Endodermal cell (in vitro differentiated cells): Measurements from ENCODE around the gene PPL. TPM values are rescaled to one million over a fixed set of nuclear protein-coding genes. Genes with fewer than 3 reads are reported as not detected.

Source experiments
- DNase-seq: peaks from one replicate; pipeline ENCODE4 v3.0.0-alpha.2; 2017
- H3K27ac ChIP-seq: 2 replicates; pipeline ENCODE4 v1.5.1; 2013; ENCODE audit warnings: mild to moderate bottlenecking, low read depth, low read length, moderate library complexity
- H3K27me3 ChIP-seq: 2 replicates; pipeline ENCODE4 v1.6.1; 2013; ENCODE audit warnings: mild to moderate bottlenecking, low read length, moderate library complexity; ENCODE audit not compliant: insufficient read depth, control insufficient read depth, poor library complexity, severe bottlenecking
- H3K36me3 ChIP-seq: 2 replicates; pipeline ENCODE4 v1.7.0; 2013; ENCODE audit warnings: mild to moderate bottlenecking, low read length, moderate library complexity; ENCODE audit not compliant: control insufficient read depth, insufficient read depth
- H3K4me1 ChIP-seq: one replicate; pipeline ENCODE4 v1.7.0; 2013; ENCODE audit warnings: low read length; ENCODE audit not compliant: control insufficient read depth, insufficient read depth
- H3K4me3 ChIP-seq: 2 replicates; pipeline ENCODE4 v1.5.1; 2013; ENCODE audit warnings: mild to moderate bottlenecking, low read length, moderate library complexity
- H3K9ac ChIP-seq: 2 replicates; pipeline ENCODE4 v1.6.1; 2013; ENCODE audit warnings: mild to moderate bottlenecking, low read length, moderate library complexity; ENCODE audit not compliant: poor library complexity, severe bottlenecking; ENCODE audit errors: extremely low read depth
- H3K9me3 ChIP-seq: 2 replicates; pipeline ENCODE4 v1.6.1; 2013; ENCODE audit warnings: mild to moderate bottlenecking, low read length, moderate library complexity; ENCODE audit not compliant: control insufficient read depth
- H3K27ac Mint-ChIP-seq: 2 replicates; pipeline ENCODE4 v1.8.0; 2020; ENCODE audit warnings: mixed read lengths
- H3K27me3 Mint-ChIP-seq: 2 replicates; pipeline ENCODE4 v1.8.0; 2021; ENCODE audit warnings: mild to moderate bottlenecking, mixed read lengths; ENCODE audit not compliant: insufficient read depth
- H3K36me3 Mint-ChIP-seq: 2 replicates; pipeline ENCODE4 v1.8.0; 2020; ENCODE audit warnings: low read depth, mixed read lengths
- H3K4me1 Mint-ChIP-seq: 2 replicates; pipeline ENCODE4 v1.8.0; 2020; ENCODE audit warnings: mixed read lengths
- H3K4me3 Mint-ChIP-seq: 2 replicates; pipeline ENCODE4 v1.8.0; 2020; ENCODE audit warnings: mild to moderate bottlenecking, moderate library complexity, mixed read lengths
- H3K9me3 Mint-ChIP-seq: 2 replicates; pipeline ENCODE4 v1.8.0; 2020; ENCODE audit warnings: mild to moderate bottlenecking, mixed read lengths
- WGBS, 2 experiments: methylation state at CpG; one replicate each; pipeline versions ENCODE4 v1.1.5 to v1.1.7; 2013; ENCODE audit warnings: missing lambda C conversion rate in 2 of 2, mixed read lengths in 1 of 2; ENCODE audit not compliant: insufficient coverage in 1 of 2, insufficient read length in 1 of 2; 5-methylcytosine and 5-hydroxymethylcytosine counted together
- total RNA-seq, 2 donors: library from RNA; stranded (reverse); fragmentation: NEBNext Ultra II Directional in 1 of 2; extraction: Animal tissue kit (Norgen Biotek cat#: 25700) in 1 of 2; gene quantifications; 2 replicates in 1 of 2; 3 replicates in 1 of 2; pipeline ENCODE4 v1.2.1, GENCODE V29; 2021
- TF ChIP-seq, protein P1 (sequence below): fragments of 200-600 bp; sonication (generic); conservative IDR thresholded peaks from 2 replicates; pipeline ENCODE4 v1.5.0; 2021; ENCODE audit warnings: antibody characterized with exemption, mild to moderate bottlenecking

The PPL gene
- total RNA-seq, 2 donors from 2014 or later: 37.8 to 48.5 TPM

DNA sequence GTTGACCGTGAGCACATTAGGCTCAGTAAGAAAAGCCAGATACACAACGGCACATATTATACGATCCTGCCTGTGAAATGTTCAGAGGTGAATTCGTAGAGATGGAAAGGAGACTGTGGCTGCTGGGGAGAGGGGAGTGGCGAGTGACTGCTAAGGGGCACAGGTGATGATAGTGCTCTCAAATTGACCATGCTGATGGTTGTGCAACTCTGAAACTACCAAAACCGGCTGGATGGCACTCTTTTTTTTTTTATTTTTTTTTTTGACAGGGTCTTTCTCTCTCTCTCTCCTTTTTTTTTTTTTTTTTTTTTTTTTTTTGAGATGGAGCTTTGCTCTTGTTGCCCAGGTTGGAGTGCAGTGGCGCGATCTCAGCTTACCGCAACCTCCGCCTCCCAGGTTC, 13.0 kb upstream of the PPL start:
- H3K27me3 ChIP-seq: no peaks in the 10 kb centered on the region
- H3K27me3 Mint-ChIP-seq: peaks cover 9% of the 10 kb centered on the region
- no peak for DNase-seq
- H3K27ac ChIP-seq: no peak overlapping the region
- no peak overlapping the region for H3K9ac ChIP-seq
- H3K9me3 Mint-ChIP-seq: no peaks in the 10 kb centered on the region
- H3K27ac Mint-ChIP-seq: no peak overlapping the region
- TF ChIP-seq, protein P1, sequence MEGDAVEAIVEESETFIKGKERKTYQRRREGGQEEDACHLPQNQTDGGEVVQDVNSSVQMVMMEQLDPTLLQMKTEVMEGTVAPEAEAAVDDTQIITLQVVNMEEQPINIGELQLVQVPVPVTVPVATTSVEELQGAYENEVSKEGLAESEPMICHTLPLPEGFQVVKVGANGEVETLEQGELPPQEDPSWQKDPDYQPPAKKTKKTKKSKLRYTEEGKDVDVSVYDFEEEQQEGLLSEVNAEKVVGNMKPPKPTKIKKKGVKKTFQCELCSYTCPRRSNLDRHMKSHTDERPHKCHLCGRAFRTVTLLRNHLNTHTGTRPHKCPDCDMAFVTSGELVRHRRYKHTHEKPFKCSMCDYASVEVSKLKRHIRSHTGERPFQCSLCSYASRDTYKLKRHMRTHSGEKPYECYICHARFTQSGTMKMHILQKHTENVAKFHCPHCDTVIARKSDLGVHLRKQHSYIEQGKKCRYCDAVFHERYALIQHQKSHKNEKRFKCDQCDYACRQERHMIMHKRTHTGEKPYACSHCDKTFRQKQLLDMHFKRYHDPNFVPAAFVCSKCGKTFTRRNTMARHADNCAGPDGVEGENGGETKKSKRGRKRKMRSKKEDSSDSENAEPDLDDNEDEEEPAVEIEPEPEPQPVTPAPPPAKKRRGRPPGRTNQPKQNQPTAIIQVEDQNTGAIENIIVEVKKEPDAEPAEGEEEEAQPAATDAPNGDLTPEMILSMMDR: no peak
- H3K4me3 Mint-ChIP-seq: no peak overlapping the region
- 80 to 91% methylated on average over 5 to 10 of the region's 10 CpGs for WGBS, 2 experiments
- H3K9me3 ChIP-seq: no peaks in the 10 kb centered on the region
- H3K4me1 Mint-ChIP-seq: peaks cover 21% of the 10 kb centered on the region
- no peaks in the 10 kb centered on the region for H3K36me3 ChIP-seq
- H3K4me1 ChIP-seq: peaks cover 8% of the 10 kb centered on the region
- H3K4me3 ChIP-seq: no peak overlapping the region
- H3K36me3 Mint-ChIP-seq: no peaks in the 10 kb centered on the region

DNA sequence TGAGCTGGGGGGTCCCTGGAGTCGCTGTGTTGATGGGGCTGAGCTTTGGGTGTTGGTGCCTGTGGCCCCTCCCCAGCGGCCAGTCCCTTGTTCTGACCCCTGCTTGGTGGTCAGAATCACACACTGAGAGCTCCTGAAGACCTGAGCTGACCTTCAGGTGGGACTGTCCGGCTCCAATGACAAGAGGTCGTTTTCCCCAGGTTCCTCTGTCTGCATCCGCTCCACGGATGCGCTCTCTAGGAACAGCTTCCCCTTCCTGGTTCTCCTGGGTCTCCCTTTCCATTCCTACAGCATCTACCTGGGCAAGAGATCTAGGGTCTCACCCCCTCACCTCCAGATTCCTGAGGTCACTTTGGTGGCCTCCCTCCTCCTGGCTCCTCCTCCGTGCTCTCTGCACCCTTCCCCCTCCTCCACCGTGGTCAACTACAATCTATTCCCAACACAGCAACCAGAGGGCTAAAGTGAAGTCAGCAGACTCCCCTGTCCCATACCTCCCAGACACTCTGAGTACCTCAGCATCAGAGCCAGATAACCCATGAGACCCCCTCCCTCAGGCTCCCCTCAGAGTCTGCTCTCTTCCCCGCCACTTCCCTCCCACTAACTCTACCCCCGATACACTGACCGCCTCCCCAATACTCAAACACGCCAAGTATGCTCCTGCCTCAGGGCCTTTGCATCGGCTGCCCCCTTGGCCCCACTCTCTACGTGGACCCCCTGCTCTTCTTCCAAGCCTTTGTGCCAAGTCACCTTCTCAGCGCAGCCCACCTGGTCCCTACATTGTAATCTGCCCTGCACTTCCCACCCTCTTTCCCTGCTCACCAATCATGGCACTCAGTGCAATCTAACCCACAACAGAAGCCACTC, 12.2 kb upstream of the PPL start:
- Histone ChIP-seq H3K27me3 (no peaks in the 10 kb centered on the region), H3K4me3 (no peak overlapping the region), H3K9ac (no peak overlapping the region), H3K36me3 (no peaks in the 10 kb centered on the region), H3K4me1 (peaks cover 8% of the 10 kb centered on the region), H3K27ac (no peak overlapping the region), H3K9me3 (no peaks in the 10 kb centered on the region)
- no peak for DNase-seq
- Mint-ChIP-seq H3K27me3 (peaks cover 9% of the 10 kb centered on the region), H3K4me3 (peak overlapping the region; percentile 16), H3K4me1 (peaks cover 25% of the 10 kb centered on the region), H3K36me3 (no peaks in the 10 kb centered on the region), H3K27ac (peak overlapping the region; percentile 74), H3K9me3 (no peaks in the 10 kb centered on the region)
- 67 to 68% methylated on average over 13 to 16 of the region's 16 CpGs for WGBS, 2 experiments
- TF ChIP-seq, protein P1: no peak

DNA sequence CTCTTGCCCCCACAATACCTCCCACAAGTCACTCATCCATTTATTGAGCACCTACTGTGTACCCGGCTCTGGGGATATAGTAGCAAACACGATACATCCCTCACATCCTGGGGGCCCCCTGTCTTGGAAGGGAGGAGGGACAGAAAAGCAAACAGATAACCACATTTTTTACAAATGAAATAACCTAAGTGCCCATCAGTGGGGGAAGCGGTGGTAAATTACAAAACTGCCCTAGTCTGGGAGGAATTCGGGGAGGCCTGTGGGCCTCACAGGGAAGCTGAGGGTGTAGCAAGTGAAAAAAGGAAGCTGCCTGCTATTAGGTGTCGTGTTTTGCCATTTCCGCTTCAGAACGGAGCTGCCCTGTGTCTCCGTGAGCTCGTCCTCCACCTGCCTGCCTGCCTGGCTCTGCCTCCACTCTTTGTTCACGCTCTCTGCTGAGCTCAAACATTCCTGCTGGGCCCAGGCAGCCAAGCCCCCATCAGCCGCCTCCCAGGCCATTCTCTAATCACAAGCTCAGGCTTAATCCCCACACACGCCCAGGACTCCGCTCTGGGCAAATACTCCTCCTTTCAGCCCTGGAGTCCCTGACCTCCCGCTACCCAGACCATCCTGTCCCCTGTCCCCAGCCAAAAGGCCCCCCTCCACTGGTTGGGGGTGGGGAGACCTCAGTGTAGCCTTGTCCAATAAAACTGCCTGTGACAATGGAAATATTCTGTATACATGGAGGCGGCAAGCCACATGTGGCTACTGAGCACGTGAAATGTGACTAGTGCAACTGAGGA, 11.0 kb upstream of the PPL start:
- Histone ChIP-seq H3K9ac (no peak overlapping the region), H3K36me3 (no peaks in the 10 kb centered on the region), H3K27ac (no peak overlapping the region), H3K27me3 (no peaks in the 10 kb centered on the region), H3K4me1 (peaks cover 9% of the 10 kb centered on the region), H3K4me3 (no peak overlapping the region), H3K9me3 (no peaks in the 10 kb centered on the region)
- TF ChIP-seq, protein P1: no peak
- Mint-ChIP-seq H3K9me3 (no peaks in the 10 kb centered on the region), H3K36me3 (no peaks in the 10 kb centered on the region), H3K4me1 (peaks cover 34% of the 10 kb centered on the region), H3K27ac (peak overlapping the region; percentile 97), H3K4me3 (peak overlapping the region; percentile 11), H3K27me3 (peaks cover 9% of the 10 kb centered on the region)
- peak; percentile 95 for DNase-seq
- 19 to 32% methylated on average over 11 to 16 of the region's 16 CpGs for whole genome bisulfite sequencing, 2 experiments
